Measurements from ENCODE around the gene CELSR3. TPM values are rescaled to one million over a fixed set of nuclear protein-coding genes. Genes with fewer than 3 reads are reported as not detected.

Gene CELSR3
- polyA plus RNA-seq, 1 experiment, result 0.55 TPM

GRCh38 chr3:48656841-48657281 is 5.8 kb downstream of the CELSR3 start:
- H3K9me3 ChIP-seq (ENCODE audit: control insufficient read depth, insufficient read depth, low read length), result peaks cover 19% of the 10 kb centered on the region; the same call in 1 of the 2 replicates
- no peak for TF ChIP-seq CTCF (IDR thresholded peaks at IDR 0.05; ENCODE audit: low read depth, low read length)
- H3K4me3 ChIP-seq (ENCODE audit: low read depth, low read length), result no peak overlapping the region
- POLR2A ChIA-PET, result no interaction called here
- CTCF ChIA-PET, result interaction anchor here (0.6 kb wide), 1 partner anchor 209 kb away, joined by 3 read pairs; no protein-coding TSS in a partner anchor
- DNase-seq (ENCODE audit: low read depth, low spot score), result no peak
- H3K27me3 ChIP-seq (ENCODE audit: control insufficient read depth, insufficient read depth, low read length), result peaks cover 6% of the 10 kb centered on the region
- H3K27ac ChIP-seq (ENCODE audit: low read depth, low read length), result no peak overlapping the region

GRCh38 chr3:48656061-48656840 is 6.4 kb downstream of the CELSR3 start:
- CTCF ChIA-PET, result no interaction called here
- H3K4me3 ChIP-seq (ENCODE audit: low read depth, low read length), result peak overlapping the region; percentile 54
- no peak overlapping the region for H3K27ac ChIP-seq (ENCODE audit: low read depth, low read length)
- H3K27me3 ChIP-seq (ENCODE audit: control insufficient read depth, insufficient read depth, low read length), result peaks cover 5% of the 10 kb centered on the region
- POLR2A ChIA-PET, result no interaction called here
- H3K9me3 ChIP-seq (ENCODE audit: control insufficient read depth, insufficient read depth, low read length), result peaks cover 16% of the 10 kb centered on the region; the same call in 1 of the 2 replicates
- TF ChIP-seq CTCF (IDR thresholded peaks at IDR 0.05; ENCODE audit: low read depth, low read length), result peak; percentile 56
- no peak for DNase-seq (ENCODE audit: low read depth, low spot score)

GRCh38 chr3:48655606-48656005 is 7.1 kb downstream of the CELSR3 start:
- CTCF ChIA-PET, result interaction anchor here (1.1 kb wide), 1 partner anchor 21 kb away, joined by 3 read pairs; the partner anchor contains the start of gene SLC26A6
- DNase-seq (ENCODE audit: low read depth, low spot score), result no peak
- peaks cover 10% of the 10 kb centered on the region; the same call in 1 of the 2 replicates for H3K9me3 ChIP-seq (ENCODE audit: control insufficient read depth, insufficient read depth, low read length)
- peak overlapping the region; percentile 54 for H3K4me3 ChIP-seq (ENCODE audit: low read depth, low read length)
- peaks cover 4% of the 10 kb centered on the region for H3K27me3 ChIP-seq (ENCODE audit: control insufficient read depth, insufficient read depth, low read length)
- no peak for TF ChIP-seq CTCF (IDR thresholded peaks at IDR 0.05; ENCODE audit: low read depth, low read length)
- no peak overlapping the region for H3K27ac ChIP-seq (ENCODE audit: low read depth, low read length)
- POLR2A ChIA-PET, result no interaction called here

GRCh38 chr3:48655063-48655462 is 7.6 kb downstream of the CELSR3 start:
- no peak overlapping the region for H3K27ac ChIP-seq (ENCODE audit: low read depth, low read length)
- no peak for DNase-seq (ENCODE audit: low read depth, low spot score)
- H3K4me3 ChIP-seq (ENCODE audit: low read depth, low read length), result no peak overlapping the region
- CTCF ChIA-PET, result interaction anchor here (1.1 kb wide), 1 partner anchor 20 kb away, joined by 3 read pairs; the partner anchor contains the start of gene SLC26A6
- no peak for TF ChIP-seq CTCF (IDR thresholded peaks at IDR 0.05; ENCODE audit: low read depth, low read length)
- POLR2A ChIA-PET, result no interaction called here
- peaks cover 8% of the 10 kb centered on the region; the same call in 1 of the 2 replicates for H3K9me3 ChIP-seq (ENCODE audit: control insufficient read depth, insufficient read depth, low read length)
- peaks cover 2% of the 10 kb centered on the region for H3K27me3 ChIP-seq (ENCODE audit: control insufficient read depth, insufficient read depth, low read length)
